Calu3 (cell line): ENCODE data around the gene KCTD15. TPM values are rescaled to one million over a fixed set of nuclear protein-coding genes. Genes with fewer than 3 reads are reported as not detected.

ENCODE experiments used
- BruUV-seq: library from RNA; stranded (reverse); fragments of 400-500 nt; replicated peaks from 2 replicates; lab custom pipeline; 2021; lab: Mats Ljungman, UMichigan
- CTCF ChIA-PET: fragments of 300-600 bp; sonication (Branson Sonifier 250); formaldehyde crosslinking; loops from one replicate; lab custom pipeline; 2022; ENCODE audit warnings: antibody characterized with exemption; lab: Charles Lee
- DNase-seq: peaks from one replicate; pipeline ENCODE4 v3.0.0; 2022
- H3K27ac Mint-ChIP-seq: one replicate; pipeline ENCODE4 v1.8.0; 2022; ENCODE audit warnings: mixed read lengths; ENCODE audit not compliant: unreplicated experiment
- H3K27me3 Mint-ChIP-seq: one replicate; pipeline ENCODE4 v1.8.0; 2022; ENCODE audit warnings: mixed read lengths; ENCODE audit not compliant: unreplicated experiment
- H3K36me3 Mint-ChIP-seq: one replicate; pipeline ENCODE4 v1.8.0; 2022; ENCODE audit warnings: mild to moderate bottlenecking, moderate library complexity, mixed read lengths; ENCODE audit not compliant: insufficient read depth, unreplicated experiment
- H3K4me1 Mint-ChIP-seq: one replicate; pipeline ENCODE4 v1.8.0; 2022; ENCODE audit warnings: mild to moderate bottlenecking, low read depth, mixed read lengths; ENCODE audit not compliant: unreplicated experiment
- H3K4me3 Mint-ChIP-seq: one replicate; pipeline ENCODE4 v1.8.0; 2022; ENCODE audit warnings: mild to moderate bottlenecking, low read depth, moderate library complexity, mixed read lengths; ENCODE audit not compliant: unreplicated experiment
- H3K9me3 Mint-ChIP-seq: one replicate; pipeline ENCODE4 v1.8.0; 2022; ENCODE audit warnings: low read depth, mixed read lengths; ENCODE audit not compliant: unreplicated experiment
- intact Hi-C: fragments of 100-400 bp; cut with micrococcal nuclease; formaldehyde crosslinking; loops from one replicate; pipeline ENCODE4 v1.10.0; 2022; ENCODE audit not compliant: unreplicated experiment
- total RNA-seq: library from RNA; stranded (reverse); gene quantifications from 2 replicates; pipeline ENCODE4 v1.2.3, GENCODE V29; 2022
- TF ChIP-seq, protein P1 (sequence below): fragments of 200-600 bp; IDR thresholded peaks from one replicate; pipeline ENCODE4 v1.8.0; 2022; ENCODE audit warnings: antibody characterized with exemption; ENCODE audit not compliant: unreplicated experiment

KCTD15 gene
- total RNA-seq, 1 experiment from 2014 or later, result 18.6 TPM

DNA sequence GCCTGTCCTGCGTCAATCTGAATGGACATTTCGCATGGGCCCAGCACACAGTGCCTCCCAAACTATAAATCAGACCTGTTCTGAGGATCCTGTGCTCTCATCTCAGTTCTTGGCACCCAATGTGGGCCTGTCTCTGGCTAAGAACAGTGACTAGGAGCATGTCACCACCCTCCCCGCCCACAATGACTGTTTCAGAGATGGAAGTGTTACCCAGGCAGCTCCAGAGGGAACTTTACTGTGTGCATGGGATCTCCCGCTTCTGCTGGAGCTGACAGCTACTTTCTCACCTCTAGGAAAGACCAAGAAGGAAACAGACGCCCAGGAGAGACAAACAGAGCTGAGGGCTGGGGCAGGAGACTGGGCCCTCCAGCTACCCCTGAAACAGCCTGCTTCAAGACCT lies 45.0 kb downstream of the KCTD15 start:
- no peaks in the 10 kb centered on the region for H3K36me3 Mint-ChIP-seq
- TF ChIP-seq, protein P1, sequence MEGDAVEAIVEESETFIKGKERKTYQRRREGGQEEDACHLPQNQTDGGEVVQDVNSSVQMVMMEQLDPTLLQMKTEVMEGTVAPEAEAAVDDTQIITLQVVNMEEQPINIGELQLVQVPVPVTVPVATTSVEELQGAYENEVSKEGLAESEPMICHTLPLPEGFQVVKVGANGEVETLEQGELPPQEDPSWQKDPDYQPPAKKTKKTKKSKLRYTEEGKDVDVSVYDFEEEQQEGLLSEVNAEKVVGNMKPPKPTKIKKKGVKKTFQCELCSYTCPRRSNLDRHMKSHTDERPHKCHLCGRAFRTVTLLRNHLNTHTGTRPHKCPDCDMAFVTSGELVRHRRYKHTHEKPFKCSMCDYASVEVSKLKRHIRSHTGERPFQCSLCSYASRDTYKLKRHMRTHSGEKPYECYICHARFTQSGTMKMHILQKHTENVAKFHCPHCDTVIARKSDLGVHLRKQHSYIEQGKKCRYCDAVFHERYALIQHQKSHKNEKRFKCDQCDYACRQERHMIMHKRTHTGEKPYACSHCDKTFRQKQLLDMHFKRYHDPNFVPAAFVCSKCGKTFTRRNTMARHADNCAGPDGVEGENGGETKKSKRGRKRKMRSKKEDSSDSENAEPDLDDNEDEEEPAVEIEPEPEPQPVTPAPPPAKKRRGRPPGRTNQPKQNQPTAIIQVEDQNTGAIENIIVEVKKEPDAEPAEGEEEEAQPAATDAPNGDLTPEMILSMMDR, result no peak
- CTCF ChIA-PET, result interaction anchor here (0.6 kb wide), 1 partner anchor 10 kb away, joined by 4 read pairs; no protein-coding TSS in a partner anchor
- H3K9me3 Mint-ChIP-seq, result no peaks in the 10 kb centered on the region
- no peak overlapping the region for H3K27ac Mint-ChIP-seq
- H3K4me1 Mint-ChIP-seq, result no peaks in the 10 kb centered on the region
- no peak for DNase-seq
- intact Hi-C loops, result no loop called here
- BruUV-seq, result no TSS peak
- no peak overlapping the region for H3K4me3 Mint-ChIP-seq
- peaks cover 71% of the 10 kb centered on the region for H3K27me3 Mint-ChIP-seq

DNA sequence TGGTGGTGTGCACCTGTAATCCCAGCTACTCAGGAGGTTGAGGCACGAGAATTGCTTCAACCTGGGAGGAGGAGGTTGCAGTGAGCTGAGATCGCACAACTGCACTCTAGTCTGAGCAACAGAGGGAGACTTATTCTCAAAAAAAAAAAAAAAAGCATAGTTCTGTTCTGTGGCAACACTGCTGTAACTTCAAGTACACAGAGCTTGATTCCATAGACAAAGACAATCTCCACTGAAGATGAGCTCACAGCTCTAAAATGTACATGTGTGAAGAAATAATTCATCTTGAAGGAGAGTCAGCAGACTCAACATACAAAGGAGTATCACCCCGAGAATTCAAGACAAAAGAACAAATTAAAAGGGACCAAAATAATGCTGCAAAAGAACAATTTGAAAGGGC lies 47.8 kb downstream of the KCTD15 start:
- Mint-ChIP-seq H3K36me3 (no peaks in the 10 kb centered on the region), H3K9me3 (no peaks in the 10 kb centered on the region), H3K4me3 (no peak overlapping the region), H3K27ac (no peak overlapping the region), H3K27me3 (peaks cover 73% of the 10 kb centered on the region), H3K4me1 (no peaks in the 10 kb centered on the region)
- CTCF ChIA-PET, result interaction anchor here (0.8 kb wide), 1 partner anchor 13 kb away, joined by 7 read pairs; no protein-coding TSS in a partner anchor
- no TSS peak for BruUV-seq
- TF ChIP-seq, protein P1, result no peak
- intact Hi-C loops, result no loop called here
- DNase-seq, result no peak

DNA sequence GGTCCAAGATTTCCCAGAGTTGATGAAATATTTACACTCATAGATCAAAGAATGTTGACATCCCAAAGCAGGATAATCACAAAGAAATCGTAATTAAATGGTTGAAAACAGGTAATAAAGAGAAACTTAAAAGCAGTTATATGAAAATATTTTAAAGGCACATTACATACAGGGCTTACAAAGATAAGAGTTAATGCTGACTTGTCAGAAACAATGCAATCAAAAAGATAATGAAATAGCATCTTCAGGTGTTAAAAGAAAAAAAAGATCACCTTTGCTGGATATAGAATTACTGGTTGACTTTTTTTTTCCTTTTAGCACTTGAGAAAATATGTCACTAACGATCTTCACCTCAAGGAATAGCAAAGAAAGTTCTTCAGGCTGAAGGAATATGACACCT lies 48.8 kb downstream of the KCTD15 start:
- TF ChIP-seq, protein P1, result no peak
- no peak overlapping the region for H3K4me3 Mint-ChIP-seq
- H3K36me3 Mint-ChIP-seq, result no peaks in the 10 kb centered on the region
- CTCF ChIA-PET, result interaction anchor here (0.7 kb wide), 1 partner anchor 16 kb away, joined by 3 read pairs; no protein-coding TSS in a partner anchor
- H3K9me3 Mint-ChIP-seq, result no peaks in the 10 kb centered on the region
- intact Hi-C loops, result no loop called here
- H3K27ac Mint-ChIP-seq, result no peak overlapping the region
- BruUV-seq, result no TSS peak
- peaks cover 64% of the 10 kb centered on the region for H3K27me3 Mint-ChIP-seq
- no peaks in the 10 kb centered on the region for H3K4me1 Mint-ChIP-seq
- no peak for DNase-seq

DNA sequence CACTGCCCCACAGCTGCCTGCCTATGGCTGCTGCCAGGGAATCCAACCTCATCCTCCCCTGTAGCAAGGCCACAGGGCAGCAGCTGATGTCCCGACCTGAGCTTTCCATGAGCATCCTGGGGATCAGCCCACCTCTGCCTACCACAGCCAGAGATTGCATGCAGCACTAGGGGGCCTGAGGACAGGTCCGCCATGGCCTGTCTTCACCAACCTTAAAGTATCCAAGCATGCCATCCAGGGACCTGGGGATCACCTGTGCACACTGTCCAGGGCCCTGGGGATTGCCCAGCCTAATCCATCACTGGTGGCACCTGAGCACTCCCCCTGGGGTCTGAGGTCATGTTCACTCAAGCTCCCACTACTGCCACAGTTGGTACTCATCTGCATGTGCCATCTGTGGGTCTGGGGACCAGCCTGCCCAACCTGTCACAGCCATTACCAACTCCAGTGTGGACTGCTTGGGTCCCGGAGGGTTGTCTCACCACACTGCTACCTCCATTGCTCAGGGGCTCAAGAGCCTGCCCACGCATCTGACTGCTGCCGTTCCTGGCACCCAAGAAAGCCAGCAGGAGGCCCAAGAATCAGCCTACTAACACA lies 53.0 kb downstream of the KCTD15 start:
- BruUV-seq, result no TSS peak
- Mint-ChIP-seq H3K36me3 (no peaks in the 10 kb centered on the region), H3K9me3 (peaks cover 2% of the 10 kb centered on the region), H3K4me3 (no peak overlapping the region), H3K4me1 (no peaks in the 10 kb centered on the region), H3K27ac (no peak overlapping the region), H3K27me3 (peaks cover 35% of the 10 kb centered on the region)
- DNase-seq, result no peak
- TF ChIP-seq, protein P1, result no peak
- CTCF ChIA-PET, result interaction anchor here (0.5 kb wide), 1 partner anchor 98 kb away, joined by 5 read pairs; no protein-coding TSS in a partner anchor
- intact Hi-C loops, result no loop called here
